ENCODE measurements around the gene GRM1.

DNA sequence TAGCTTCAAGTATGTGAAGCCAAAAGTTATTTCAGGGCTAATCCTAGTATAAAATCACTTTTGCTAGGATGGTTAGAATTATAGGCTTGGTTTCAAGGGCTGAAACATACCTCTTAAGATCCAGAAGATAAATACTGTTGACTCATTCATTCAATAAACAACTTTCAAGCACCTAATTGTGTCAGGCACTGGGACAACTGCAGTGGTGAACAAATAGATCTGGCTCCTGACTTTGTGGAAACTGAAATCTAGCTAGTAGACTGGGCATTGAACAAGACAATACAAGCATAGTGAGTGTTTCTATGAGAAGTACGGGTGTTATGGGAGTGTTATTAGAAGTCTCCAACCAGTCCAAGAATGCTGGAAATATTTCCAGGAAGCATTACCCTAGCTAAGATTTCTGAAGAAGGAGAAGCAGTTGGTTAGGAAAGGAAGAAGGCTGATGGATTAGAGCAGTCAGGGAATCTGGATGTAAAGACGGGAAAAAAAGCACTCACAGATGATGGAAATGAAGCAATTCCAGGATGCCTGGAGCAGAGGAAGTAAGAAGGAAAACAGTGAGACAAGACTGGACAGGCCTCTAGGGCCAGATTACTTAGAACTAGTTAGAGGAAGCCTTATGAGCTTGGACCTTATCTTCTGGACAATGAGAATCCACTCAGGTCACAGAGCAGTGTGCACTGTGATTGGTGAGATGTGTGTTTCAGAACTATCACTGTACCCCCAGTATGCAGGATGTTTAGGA, 382.2 kb downstream of the GRM1 start:
- TF ChIP-seq ZNF274 (IDR thresholded peaks at IDR 0.05; ENCODE audit: low read depth, low read length) (no peak), SUZ12 (IDR thresholded peaks at IDR 0.05; ENCODE audit: extremely low read depth, insufficient read depth, insufficient read length) (no peak), YY1 (IDR thresholded peaks at IDR 0.05; ENCODE audit: insufficient read depth, insufficient read length) (no peak)
